Astrocyte of the spinal cord (primary cell): ENCODE measurements around the gene PDIA6.

Source experiments
- DNase-seq: peaks from one replicate; pipeline ENCODE4 v3.0.0; 2011; ENCODE audit warnings: low read depth, low spot score
- H3K4me3 ChIP-seq: 2 replicates; pipeline ENCODE4 v1.5.1; 2011; ENCODE audit warnings: low read depth, mild to moderate bottlenecking, low read length, moderate library complexity
- in situ Hi-C: cut with HindIII; loops from 2 replicates; pipeline ENCODE4 v1.10.0; 2017; ENCODE audit warnings: low sequenced_read_pairs
- TF ChIP-seq, protein P1 (sequence below): IDR thresholded peaks from 2 replicates; pipeline ENCODE4 v1.5.1; 2012; ENCODE audit warnings: low read depth, mild to moderate bottlenecking, low read length, inconsistent platforms

PDIA6 gene

DNA sequence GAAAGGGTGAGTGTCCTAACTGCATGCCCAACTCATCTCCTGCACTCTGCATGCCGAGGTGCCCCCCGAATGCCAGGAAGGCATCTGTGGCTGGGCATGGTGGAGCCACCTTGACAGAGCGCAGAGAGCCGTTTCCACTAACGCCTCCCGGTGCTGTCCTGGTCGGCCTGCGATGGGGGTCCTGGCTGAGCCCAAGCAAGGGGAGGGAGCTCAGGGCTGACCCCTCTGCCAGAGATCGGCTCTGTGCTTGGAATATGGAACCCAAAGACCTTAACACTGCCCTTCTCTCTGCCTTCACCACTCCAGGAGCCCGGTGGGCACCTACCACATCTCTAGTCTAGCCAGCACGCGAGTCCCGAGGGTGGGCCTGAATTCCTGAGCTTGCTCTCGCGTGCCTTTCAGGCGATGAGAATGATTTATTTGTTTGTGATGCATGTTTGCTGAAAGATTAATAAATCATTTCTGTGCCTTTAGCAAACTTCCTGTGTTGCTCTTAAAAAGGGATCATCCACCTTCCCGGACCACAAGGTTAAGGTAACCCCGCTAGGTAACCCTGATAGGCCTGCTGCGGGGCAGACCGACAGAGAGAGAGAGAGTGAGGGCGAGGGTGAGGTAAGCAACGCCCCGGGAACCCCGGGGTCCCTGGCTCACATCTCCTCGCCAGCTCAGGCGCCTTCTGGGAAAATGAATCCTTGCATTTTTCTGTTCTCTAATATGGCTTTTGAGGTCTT is 35.3 kb downstream of the PDIA6 start:
- in situ Hi-C loops, result no loop called here
- no peak for DNase-seq
- TF ChIP-seq, protein P1, sequence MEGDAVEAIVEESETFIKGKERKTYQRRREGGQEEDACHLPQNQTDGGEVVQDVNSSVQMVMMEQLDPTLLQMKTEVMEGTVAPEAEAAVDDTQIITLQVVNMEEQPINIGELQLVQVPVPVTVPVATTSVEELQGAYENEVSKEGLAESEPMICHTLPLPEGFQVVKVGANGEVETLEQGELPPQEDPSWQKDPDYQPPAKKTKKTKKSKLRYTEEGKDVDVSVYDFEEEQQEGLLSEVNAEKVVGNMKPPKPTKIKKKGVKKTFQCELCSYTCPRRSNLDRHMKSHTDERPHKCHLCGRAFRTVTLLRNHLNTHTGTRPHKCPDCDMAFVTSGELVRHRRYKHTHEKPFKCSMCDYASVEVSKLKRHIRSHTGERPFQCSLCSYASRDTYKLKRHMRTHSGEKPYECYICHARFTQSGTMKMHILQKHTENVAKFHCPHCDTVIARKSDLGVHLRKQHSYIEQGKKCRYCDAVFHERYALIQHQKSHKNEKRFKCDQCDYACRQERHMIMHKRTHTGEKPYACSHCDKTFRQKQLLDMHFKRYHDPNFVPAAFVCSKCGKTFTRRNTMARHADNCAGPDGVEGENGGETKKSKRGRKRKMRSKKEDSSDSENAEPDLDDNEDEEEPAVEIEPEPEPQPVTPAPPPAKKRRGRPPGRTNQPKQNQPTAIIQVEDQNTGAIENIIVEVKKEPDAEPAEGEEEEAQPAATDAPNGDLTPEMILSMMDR, result no peak
- no peak overlapping the region for H3K4me3 ChIP-seq

DNA sequence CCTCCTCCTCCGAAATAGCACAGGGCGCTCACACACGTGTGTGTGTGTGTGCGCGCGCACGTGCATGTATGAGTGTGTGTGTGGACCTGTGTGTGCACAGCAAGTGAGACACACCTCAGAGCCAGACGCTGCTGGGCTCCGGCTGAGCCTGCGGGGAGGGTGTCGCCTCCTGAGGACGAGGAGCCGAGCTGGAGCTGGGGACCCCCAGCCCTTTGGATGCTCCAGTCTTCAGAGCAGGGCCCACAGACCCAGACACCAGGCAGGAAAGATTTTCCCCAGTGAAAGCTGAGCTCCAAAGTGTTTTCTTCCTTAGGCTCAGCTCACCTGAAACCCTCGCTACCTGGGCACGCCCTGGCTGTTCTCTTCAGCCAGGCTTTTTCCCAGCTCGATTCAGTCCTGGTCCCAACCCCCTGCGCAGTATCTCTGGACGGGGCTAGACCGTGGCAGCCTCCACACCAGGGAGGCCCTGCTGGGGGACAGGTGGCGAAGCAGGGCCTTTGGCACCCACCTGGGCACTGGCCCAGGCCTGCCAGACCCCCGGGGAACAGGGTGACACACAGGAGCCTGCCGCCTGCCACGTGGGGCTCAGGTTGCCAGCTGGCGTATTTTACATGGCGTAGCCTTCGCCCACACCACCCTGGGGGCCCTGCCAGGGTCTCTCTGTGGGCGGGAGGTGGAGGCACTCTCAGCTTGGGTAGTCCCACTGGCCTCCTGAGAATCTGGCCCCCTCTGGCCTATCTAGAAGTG is 36.2 kb downstream of the PDIA6 start:
- DNase-seq, result no peak
- H3K4me3 ChIP-seq, result no peak overlapping the region
- in situ Hi-C loops, result no loop called here
- TF ChIP-seq, protein P1, result no peak

GRCh38 chr2:10775831-10776230 is 36.8 kb downstream of the PDIA6 start:
- TF ChIP-seq, protein P1, result no peak
- in situ Hi-C loops, result no loop called here

DNA sequence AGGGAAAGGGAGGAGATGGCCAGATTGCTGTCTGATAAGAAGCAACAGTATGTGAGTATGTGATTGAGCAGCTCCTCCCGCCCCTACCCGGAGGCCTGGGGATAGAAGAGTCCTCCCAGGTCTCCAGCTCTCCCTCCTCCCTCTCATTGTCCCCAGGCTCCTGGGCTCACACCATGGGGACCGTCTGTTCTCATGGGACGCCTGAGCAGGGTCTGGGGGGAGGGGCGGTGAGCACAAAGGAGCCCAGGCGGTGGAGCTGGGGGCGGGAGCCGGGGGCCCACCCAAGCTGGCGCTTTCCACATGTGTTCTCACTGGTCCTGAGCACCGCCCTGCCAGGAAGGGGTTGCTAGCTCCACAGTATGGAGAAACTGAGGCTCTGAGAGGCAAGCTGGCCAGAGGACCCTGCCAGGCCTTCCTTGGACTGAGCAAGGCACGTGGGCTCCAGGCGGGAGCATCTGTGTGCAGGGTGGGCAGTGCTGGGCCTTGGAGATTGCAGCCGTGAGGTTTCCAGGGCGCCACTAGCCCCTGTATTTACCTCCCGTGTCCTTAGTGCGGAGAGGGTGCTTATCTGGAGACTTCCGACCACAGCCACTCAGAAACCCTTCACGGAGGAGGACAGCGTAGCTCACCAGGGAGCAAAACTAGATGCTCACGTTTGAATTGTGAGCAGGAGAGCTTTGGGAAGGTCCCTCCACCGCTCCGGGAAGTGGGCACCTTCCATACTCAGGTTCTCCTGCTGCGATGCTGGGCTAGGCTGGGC is 37.4 kb downstream of the PDIA6 start:
- H3K4me3 ChIP-seq, result no peak overlapping the region
- TF ChIP-seq, protein P1, result no peak
- no peak for DNase-seq
- in situ Hi-C loops, result no loop called here

More at GRCh38 chr2:10775831-10776230, 36.8 kb downstream of the PDIA6 start:
- DNase-seq, result no peak
- H3K4me3 ChIP-seq, result no peak overlapping the region

- TF ChIP-seq, protein P1, result no peak
- in situ Hi-C loops, result no loop called here
- H3K4me3 ChIP-seq, result no peak overlapping the region
- DNase-seq, result no peak
Measured at GRCh38 chr2:10774394-10774793, 38.2 kb downstream of the PDIA6 start.

DNA sequence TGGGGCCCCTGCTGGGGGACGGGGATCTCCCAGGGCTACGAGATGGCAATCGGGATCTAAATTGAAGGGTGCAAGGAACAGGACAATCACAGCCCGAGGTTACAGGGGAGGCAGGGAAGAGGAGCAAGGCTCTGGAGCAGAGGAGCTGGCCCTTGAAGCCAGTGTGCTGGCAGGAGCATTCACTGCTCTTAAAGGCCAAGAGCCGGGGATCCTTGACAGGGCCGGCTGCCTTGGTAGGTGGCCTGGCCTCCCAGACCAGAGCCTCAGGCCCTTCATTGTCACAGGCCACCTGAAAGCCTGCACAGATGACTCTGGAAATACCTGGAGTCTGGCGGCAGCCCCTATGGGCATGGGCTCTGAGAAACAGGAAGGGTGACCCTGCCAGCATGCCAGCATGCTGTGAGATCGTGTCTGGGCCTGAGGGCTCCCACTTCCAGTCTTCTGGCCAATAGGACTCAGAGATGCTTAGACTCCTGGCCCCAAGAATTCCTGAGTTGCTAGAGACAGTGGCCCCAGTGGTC is 38.7 kb downstream of the PDIA6 start:
- no peak for DNase-seq
- in situ Hi-C loops, result no loop called here
- H3K4me3 ChIP-seq, result no peak overlapping the region
- TF ChIP-seq, protein P1, result no peak
